Lower leg skin (tissue), 3 donors: ENCODE results near the gene HNF1A.

Source experiments
- POLR2A ChIP-seq, 2 donors: fragments of 450-650 bp; IDR thresholded peaks; one replicate each; pipeline ENCODE4 v1.6.1; 2016 to 2017; ENCODE audit warnings: antibody characterized with exemption in 2 of 2, mild to moderate bottlenecking in 1 of 2, moderate library complexity in 1 of 2
- TF ChIP-seq, protein P1 (sequence below), 3 donors: fragments of 450-650 bp; IDR thresholded peaks; one replicate each; pipeline ENCODE4 v1.5.1; 2016; ENCODE audit warnings: antibody characterized with exemption in 3 of 3, mild to moderate bottlenecking in 3 of 3, moderate library complexity in 2 of 3

DNA sequence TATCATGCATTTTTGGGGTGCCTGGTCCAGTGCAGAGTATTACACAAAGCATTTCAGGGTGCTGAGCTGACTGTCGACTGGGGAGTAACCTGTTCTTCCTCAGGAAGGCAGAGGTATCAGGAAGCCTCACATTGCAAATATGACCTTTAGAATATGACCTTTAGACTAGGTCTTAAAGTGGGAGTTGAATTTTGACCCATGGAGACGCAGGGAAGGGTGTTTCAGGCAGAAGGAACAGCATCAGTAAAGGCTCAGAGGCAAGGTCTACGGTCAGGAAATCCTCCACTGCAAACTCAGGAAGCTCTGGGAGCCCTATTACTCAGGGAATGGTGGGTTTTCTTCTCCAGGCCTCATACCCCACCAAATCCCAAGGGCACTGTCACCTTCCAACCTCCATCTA is 11.3 kb downstream of the HNF1A start:
- no peak for TF ChIP-seq POLR2A (IDR thresholded peaks at IDR 0.05)
- TF ChIP-seq, protein P1, sequence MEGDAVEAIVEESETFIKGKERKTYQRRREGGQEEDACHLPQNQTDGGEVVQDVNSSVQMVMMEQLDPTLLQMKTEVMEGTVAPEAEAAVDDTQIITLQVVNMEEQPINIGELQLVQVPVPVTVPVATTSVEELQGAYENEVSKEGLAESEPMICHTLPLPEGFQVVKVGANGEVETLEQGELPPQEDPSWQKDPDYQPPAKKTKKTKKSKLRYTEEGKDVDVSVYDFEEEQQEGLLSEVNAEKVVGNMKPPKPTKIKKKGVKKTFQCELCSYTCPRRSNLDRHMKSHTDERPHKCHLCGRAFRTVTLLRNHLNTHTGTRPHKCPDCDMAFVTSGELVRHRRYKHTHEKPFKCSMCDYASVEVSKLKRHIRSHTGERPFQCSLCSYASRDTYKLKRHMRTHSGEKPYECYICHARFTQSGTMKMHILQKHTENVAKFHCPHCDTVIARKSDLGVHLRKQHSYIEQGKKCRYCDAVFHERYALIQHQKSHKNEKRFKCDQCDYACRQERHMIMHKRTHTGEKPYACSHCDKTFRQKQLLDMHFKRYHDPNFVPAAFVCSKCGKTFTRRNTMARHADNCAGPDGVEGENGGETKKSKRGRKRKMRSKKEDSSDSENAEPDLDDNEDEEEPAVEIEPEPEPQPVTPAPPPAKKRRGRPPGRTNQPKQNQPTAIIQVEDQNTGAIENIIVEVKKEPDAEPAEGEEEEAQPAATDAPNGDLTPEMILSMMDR (IDR thresholded peaks at IDR 0.05), result no peak
